A673 (cell line): ENCODE measurements around the gene TMEM126B.
"Not testable (repeated sequence)": the region's sequence is repeated elsewhere in the genome, so short reads cannot be mapped to it uniquely, and the experiment has no call there.

Experiments
- CTCF ChIP-seq: fragments of 300-800, 200-600 bp; sonication (generic); conservative IDR thresholded peaks from 2 replicates; pipeline ENCODE4 v1.5.1; 2017; ENCODE audit warnings: low read depth, mild to moderate bottlenecking, antibody characterized with exemption, low read length, moderate library complexity, mixed read lengths
- EZH2 ChIP-seq: fragments of 200-600 bp; sonication (generic); IDR thresholded peaks from 2 replicates; pipeline ENCODE4 v1.6.1; 2017; ENCODE audit warnings: borderline replicate concordance, low read depth, mild to moderate bottlenecking, mixed read lengths, antibody characterized with exemption, low read length; ENCODE audit not compliant: poor library complexity, severe bottlenecking

- not testable (repeated sequence) for TF ChIP-seq CTCF, EZH2
These were observed 16.8 kb upstream of the TMEM126B start for GRCh38 chr11:85611643-85612042.
